H9 (cell line): Measurements from ENCODE around the gene VWC2L. TPM values are rescaled to one million over a fixed set of nuclear protein-coding genes. Genes with fewer than 3 reads are reported as not detected.
A peak's percentile ranks its signal among the peaks of the same experiment; 100 is the strongest.

ENCODE experiments used
- DNase-seq: peaks from one replicate; pipeline ENCODE4 v3.0.0-alpha.2; 2017
- H2AFZ ChIP-seq: one replicate; pipeline ENCODE4 v1.6.1; 2013; ENCODE audit warnings: mild to moderate bottlenecking, low read length, control low read depth, moderate library complexity
- H2AK5ac ChIP-seq: 2 replicates; pipeline ENCODE4 v1.6.1; 2013; ENCODE audit warnings: low read length, control low read depth, mixed read lengths; ENCODE audit not compliant: insufficient read length
- H2BK120ac ChIP-seq: one replicate; pipeline ENCODE4 v1.6.1; 2013; ENCODE audit warnings: low read depth, mild to moderate bottlenecking, low read length, control low read depth, inconsistent platforms; ENCODE audit not compliant: poor library complexity, severe bottlenecking
- H2BK12ac ChIP-seq: 2 replicates; pipeline ENCODE4 v1.6.1; 2013; ENCODE audit warnings: low read length, control low read depth, mixed read lengths, low read depth; ENCODE audit not compliant: insufficient read length
- H2BK15ac ChIP-seq: 2 replicates; pipeline ENCODE4 v1.6.1; 2013; ENCODE audit warnings: low read depth, low read length, control low read depth
- H2BK20ac ChIP-seq: one replicate; pipeline ENCODE4 v1.6.1; 2013; ENCODE audit warnings: low read depth, mild to moderate bottlenecking, low read length, control low read depth, inconsistent platforms; ENCODE audit not compliant: poor library complexity, severe bottlenecking
- H2BK5ac ChIP-seq: 2 replicates; pipeline ENCODE4 v1.6.1; 2013; ENCODE audit warnings: low read length, control low read depth, mixed read lengths; ENCODE audit not compliant: insufficient read length
- H3K14ac ChIP-seq: 2 replicates; pipeline ENCODE4 v1.6.1; 2013; ENCODE audit warnings: low read length, control low read depth; ENCODE audit not compliant: insufficient read depth
- H3K18ac ChIP-seq: 2 replicates; pipeline ENCODE4 v1.6.1; 2013; ENCODE audit warnings: low read depth, mild to moderate bottlenecking, mixed read lengths, low read length, control low read depth; ENCODE audit not compliant: insufficient read length
- H3K23ac ChIP-seq: 2 replicates; pipeline ENCODE4 v1.6.1; 2013; ENCODE audit warnings: low read length, control low read depth, mixed read lengths, low read depth; ENCODE audit not compliant: insufficient read length
- H3K23me2 ChIP-seq: 2 replicates; pipeline ENCODE4 v1.6.1; 2013; ENCODE audit warnings: low read depth, mild to moderate bottlenecking, mixed read lengths, low read length, control low read depth; ENCODE audit not compliant: insufficient read length, poor library complexity, severe bottlenecking
- H3K27ac ChIP-seq: 2 replicates; pipeline ENCODE4 v1.5.1; 2013; ENCODE audit warnings: low read length, control low read depth, mixed read lengths, low read depth; ENCODE audit not compliant: insufficient read length
- H3K27me3 ChIP-seq: 2 replicates; pipeline ENCODE4 v1.6.1; 2013; ENCODE audit warnings: low read length, control low read depth, inconsistent platforms; ENCODE audit not compliant: insufficient read depth
- H3K4ac ChIP-seq: 2 replicates; pipeline ENCODE4 v1.6.1; 2013; ENCODE audit warnings: low read depth, mild to moderate bottlenecking, control low read depth, inconsistent platforms, low read length, moderate library complexity
- H3K4me1 ChIP-seq: 2 replicates; pipeline ENCODE4 v1.6.1; 2013; ENCODE audit warnings: low read length, control low read depth, inconsistent platforms; ENCODE audit not compliant: insufficient read depth
- H3K4me2 ChIP-seq: 2 replicates; pipeline ENCODE4 v1.6.1; 2013; ENCODE audit warnings: low read length, control low read depth, mixed read lengths; ENCODE audit not compliant: insufficient read length, insufficient read depth
- H3K56ac ChIP-seq: 2 replicates; pipeline ENCODE4 v1.6.1; 2013; ENCODE audit warnings: low read depth, mild to moderate bottlenecking, mixed read lengths, low read length, control low read depth; ENCODE audit not compliant: insufficient read length
- H3K79me1 ChIP-seq: 2 replicates; pipeline ENCODE4 v1.6.1; 2013; ENCODE audit warnings: low read depth, mild to moderate bottlenecking, moderate library complexity, low read length, control low read depth, inconsistent platforms; ENCODE audit not compliant: insufficient read depth, poor library complexity, severe bottlenecking
- H3K79me2 ChIP-seq: 2 replicates; pipeline ENCODE4 v1.6.1; 2013; ENCODE audit warnings: low read length, control low read depth, inconsistent platforms; ENCODE audit not compliant: insufficient read depth
- H3K9ac ChIP-seq: 2 replicates; pipeline ENCODE4 v1.6.1; 2013; ENCODE audit warnings: low read length, control low read depth, mixed read lengths; ENCODE audit not compliant: insufficient read length; ENCODE audit errors: extremely low read depth
- H3K9me3 ChIP-seq: one replicate; pipeline ENCODE4 v1.6.1; 2013; ENCODE audit warnings: low read depth, low read length, inconsistent platforms; ENCODE audit not compliant: control insufficient read depth
- H3T11ph ChIP-seq: one replicate; pipeline ENCODE4 v1.6.1; 2013; ENCODE audit warnings: mild to moderate bottlenecking, low read length, control low read depth, inconsistent platforms
- H4K20me1 ChIP-seq: one replicate; pipeline ENCODE4 v1.6.1; 2013; ENCODE audit not compliant: control insufficient read depth, insufficient read length, insufficient read depth
- H4K5ac ChIP-seq: 2 replicates; pipeline ENCODE4 v1.6.1; 2013; ENCODE audit warnings: low read depth, mild to moderate bottlenecking, mixed read lengths, low read length, control low read depth; ENCODE audit not compliant: insufficient read length
- H4K8ac ChIP-seq: replicated peaks from 2 replicates; pipeline ENCODE4 v1.6.1; 2013; ENCODE audit warnings: low read length, control low read depth, mixed read lengths, low read depth; ENCODE audit not compliant: insufficient read length
- H4K91ac ChIP-seq: 2 replicates; pipeline ENCODE4 v1.6.1; 2013; ENCODE audit warnings: low read depth, mild to moderate bottlenecking, moderate library complexity, mixed read lengths, low read length, control low read depth; ENCODE audit not compliant: insufficient read length
- H3K27ac Mint-ChIP-seq, 3 experiments: 2 replicates in 2 of 3; 3 replicates in 1 of 3; pipeline ENCODE4 v1.8.0; 2020 to 2021; ENCODE audit warnings: mixed read lengths in 3 of 3, mild to moderate bottlenecking in 1 of 3, moderate library complexity in 1 of 3
- H3K27me3 Mint-ChIP-seq: 2 replicates; pipeline ENCODE4 v1.8.0; 2021; ENCODE audit warnings: low read depth, mild to moderate bottlenecking, moderate library complexity, mixed read lengths
- H3K36me3 Mint-ChIP-seq, 3 experiments: 2 replicates in 2 of 3; 3 replicates in 1 of 3; pipeline ENCODE4 v1.8.0; 2020 to 2021; ENCODE audit warnings: low read depth in 3 of 3, mixed read lengths in 3 of 3; ENCODE audit not compliant: insufficient read depth in 1 of 3
- H3K4me1 Mint-ChIP-seq, 2 experiments: 2 replicates each; pipeline ENCODE4 v1.8.0; 2020; ENCODE audit warnings: mixed read lengths in 2 of 2
- H3K4me3 Mint-ChIP-seq, 2 experiments: 2 replicates in 1 of 2; 3 replicates in 1 of 2; pipeline ENCODE4 v1.8.0; 2020 to 2021; ENCODE audit warnings: mild to moderate bottlenecking in 2 of 2, mixed read lengths in 2 of 2, moderate library complexity in 1 of 2
- H3K9me3 Mint-ChIP-seq, 2 experiments: 2 replicates in 1 of 2; 3 replicates in 1 of 2; pipeline ENCODE4 v1.8.0; 2020; ENCODE audit warnings: mild to moderate bottlenecking in 2 of 2, mixed read lengths in 2 of 2, moderate library complexity in 1 of 2
- WGBS: extraction: QIAGEN DNeasy Blood & Tissue Kit; methylation state at CpG from one replicate; pipeline ENCODE4 v1.1.7; 2013; ENCODE audit warnings: missing lambda C conversion rate, low lambda C conversion rate, mixed read lengths; ENCODE audit not compliant: insufficient read length; ENCODE audit errors: extremely low coverage; 5-methylcytosine and 5-hydroxymethylcytosine counted together
- long read RNA-seq: library from polyadenylated mRNA; unstranded; transcript quantifications from one replicate; pipeline ENCODE4 v2.0.0, GENCODE V29; 2020
- total RNA-seq: library from RNA; stranded (reverse); gene quantifications from 2 replicates; pipeline ENCODE4 v1.2.1, GENCODE V29; 2021
- TF ChIP-seq, protein P1 (sequence below): fragments of 200-600 bp; sonication (generic); conservative IDR thresholded peaks from 3 replicates; pipeline ENCODE4 v1.8.0; 2021; ENCODE audit warnings: antibody characterized with exemption, mild to moderate bottlenecking

Gene VWC2L
- total RNA-seq: not detected in 2 replicates
- long read RNA-seq: 0 reads

GRCh38 chr2:214410918-214411554 is at the start of gene VWC2L:
Gene VWC2L (plus strand): TSS chr2:214411054. CDS start chr2:214414194, 3,140 bp downstream.
- Mint-ChIP-seq H3K27ac (0 out of 7 replicates have a peak within 1 kb of the TSS, but pooled peaks of 1 of the 3 experiments have one; percentile 22), H3K36me3 (no peaks in the 10 kb centered on the region), H3K4me3 (peak within 1 kb of the TSS in 1 of 2 experiments; percentile 60; a peak in 2 of 5 replicates), H3K9me3 (no peaks in the 10 kb centered on the region), H3K27me3 (peaks cover 12% of the 10 kb centered on the region; the same call in 1 of the 2 replicates), H3K4me1 (peaks cover 0 to 3% of the 10 kb centered on the region in 2 experiments; a peak in 1 of 4 replicates)
- Histone ChIP-seq H3K56ac (no peak within 1 kb of the TSS), H3K9me3 (no peaks in the 10 kb centered on the region), H3K27me3 (no peaks in the 10 kb centered on the region), H3K23me2 (no peaks in the 10 kb centered on the region), H4K91ac (no peak within 1 kb of the TSS), H2BK20ac (no peak within 1 kb of the TSS), H2BK15ac (no peak within 1 kb of the TSS), H3K79me1 (no peaks in the 10 kb centered on the region), H3K23ac (no peak within 1 kb of the TSS), H3K4me2 (no peak within 1 kb of the TSS), H2BK12ac (no peak within 1 kb of the TSS), H3K4ac (no peak within 1 kb of the TSS), H3K14ac (no peak within 1 kb of the TSS), H3T11ph (no peak within 1 kb of the TSS), H4K8ac (no peak within 1 kb of the TSS), H3K27ac (no peak within 1 kb of the TSS), H2AFZ (no peak within 1 kb of the TSS), H4K20me1 (no peaks in the 10 kb centered on the region), H2AK5ac (no peak within 1 kb of the TSS), H3K18ac (no peak within 1 kb of the TSS), H3K9ac (no peak within 1 kb of the TSS), H4K5ac (no peak within 1 kb of the TSS), H3K4me1 (no peaks in the 10 kb centered on the region), H2BK5ac (no peak within 1 kb of the TSS), H3K79me2 (no peaks in the 10 kb centered on the region), H2BK120ac (no peak within 1 kb of the TSS)
- no CpG with 5 or more reads among the region's 19 CpGs for WGBS
- TF ChIP-seq, protein P1, sequence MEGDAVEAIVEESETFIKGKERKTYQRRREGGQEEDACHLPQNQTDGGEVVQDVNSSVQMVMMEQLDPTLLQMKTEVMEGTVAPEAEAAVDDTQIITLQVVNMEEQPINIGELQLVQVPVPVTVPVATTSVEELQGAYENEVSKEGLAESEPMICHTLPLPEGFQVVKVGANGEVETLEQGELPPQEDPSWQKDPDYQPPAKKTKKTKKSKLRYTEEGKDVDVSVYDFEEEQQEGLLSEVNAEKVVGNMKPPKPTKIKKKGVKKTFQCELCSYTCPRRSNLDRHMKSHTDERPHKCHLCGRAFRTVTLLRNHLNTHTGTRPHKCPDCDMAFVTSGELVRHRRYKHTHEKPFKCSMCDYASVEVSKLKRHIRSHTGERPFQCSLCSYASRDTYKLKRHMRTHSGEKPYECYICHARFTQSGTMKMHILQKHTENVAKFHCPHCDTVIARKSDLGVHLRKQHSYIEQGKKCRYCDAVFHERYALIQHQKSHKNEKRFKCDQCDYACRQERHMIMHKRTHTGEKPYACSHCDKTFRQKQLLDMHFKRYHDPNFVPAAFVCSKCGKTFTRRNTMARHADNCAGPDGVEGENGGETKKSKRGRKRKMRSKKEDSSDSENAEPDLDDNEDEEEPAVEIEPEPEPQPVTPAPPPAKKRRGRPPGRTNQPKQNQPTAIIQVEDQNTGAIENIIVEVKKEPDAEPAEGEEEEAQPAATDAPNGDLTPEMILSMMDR: no peak
- peak; percentile 88 for DNase-seq
